SU-DHL-6 (cell line): ENCODE measurements around the gene IER3.
A peak's percentile ranks its signal among the peaks of the same experiment; 100 is the strongest.
"Not testable (repeated sequence)": the region's sequence is repeated elsewhere in the genome, so short reads cannot be mapped to it uniquely, and the experiment has no call there.

ENCODE experiments used
- H2AFZ ChIP-seq: fragments of 200-600 bp; sonication (generic); 2 replicates; pipeline ENCODE4 v1.6.1; 2014; ENCODE audit warnings: low read depth, mild to moderate bottlenecking, moderate library complexity, mixed read lengths, antibody characterized with exemption, low read length; ENCODE audit not compliant: severe bottlenecking
- H3F3A ChIP-seq: fragments of 200-600 bp; shearing (Covaris generic); 2 replicates; pipeline ENCODE4 v1.6.0; 2016; ENCODE audit warnings: antibody characterized with exemption, mild to moderate bottlenecking; ENCODE audit not compliant: insufficient read depth
- H3K27ac ChIP-seq: fragments of 200-600 bp; sonication (generic); 2 replicates; pipeline ENCODE4 v1.5.1; 2016; ENCODE audit warnings: low read depth, mild to moderate bottlenecking, low read length, moderate library complexity, mixed read lengths
- H3K27me3 ChIP-seq: fragments of 200-600 bp; sonication (generic), shearing (Covaris generic); 2 replicates; pipeline ENCODE4 v1.6.0; 2014; ENCODE audit warnings: mild to moderate bottlenecking, low read length
- H3K36me3 ChIP-seq: fragments of 200-600 bp; sonication (generic); 2 replicates; pipeline ENCODE4 v1.6.1; 2014; ENCODE audit warnings: mild to moderate bottlenecking, low read length, mixed read lengths
- H3K4me2 ChIP-seq: fragments of 300-600, 200-600 bp; shearing (Covaris generic), sonication (generic); 2 replicates; pipeline ENCODE4 v1.6.0; 2014; ENCODE audit warnings: low read length, low read depth, mild to moderate bottlenecking; ENCODE audit not compliant: poor library complexity, severe bottlenecking
- H3K4me3 ChIP-seq: fragments of 200-600 bp; sonication (generic); 2 replicates; pipeline ENCODE4 v1.5.1; 2014; ENCODE audit warnings: antibody characterized with exemption, low read length, mild to moderate bottlenecking, mixed read lengths; ENCODE audit not compliant: insufficient read depth, poor library complexity, severe bottlenecking
- H3K79me2 ChIP-seq: fragments of 200-600 bp; sonication (generic); 2 replicates; pipeline ENCODE4 v1.6.1; 2014; ENCODE audit warnings: mild to moderate bottlenecking, low read length, moderate library complexity; ENCODE audit not compliant: insufficient read depth
- H3K9ac ChIP-seq: fragments of 200-600 bp; sonication (generic); 2 replicates; pipeline ENCODE4 v1.7.0; 2014; ENCODE audit warnings: mild to moderate bottlenecking, low read length
- H3K9me2 ChIP-seq: fragments of 200-600 bp; sonication (generic); replicated peaks from 2 replicates; pipeline ENCODE4 v1.6.1; 2014; ENCODE audit warnings: low read length; ENCODE audit not compliant: insufficient read depth
- H3K9me3 ChIP-seq: fragments of 200-600 bp; sonication (generic); 2 replicates; pipeline ENCODE4 v1.6.1; 2014; ENCODE audit warnings: low read length, mixed read lengths; ENCODE audit not compliant: insufficient read depth
- H4K20me1 ChIP-seq: fragments of 200-600 bp; sonication (generic); 2 replicates; pipeline ENCODE4 v1.6.1; 2014; ENCODE audit warnings: low read depth, mild to moderate bottlenecking, antibody characterized with exemption, low read length, moderate library complexity, mixed read lengths
- CTCF ChIP-seq: fragments of 200-600 bp; sonication (generic); IDR thresholded peaks from one replicate; pipeline ENCODE4 v1.5.1; 2017; ENCODE audit warnings: antibody characterized with exemption, mild to moderate bottlenecking, low read length, moderate library complexity; ENCODE audit not compliant: insufficient read depth, poor library complexity, severe bottlenecking
- EZH2phosphoT487 ChIP-seq: fragments of 200-600 bp; sonication (generic), shearing (Covaris generic); conservative IDR thresholded peaks from 2 replicates; pipeline ENCODE4 v1.6.1; 2018; ENCODE audit warnings: mild to moderate bottlenecking, antibody characterized with exemption, low read length, moderate library complexity, mixed read lengths

Gene IER3

GRCh38 chr6:30725713-30726505 lies 18.4 kb downstream of the IER3 start:
- Histone ChIP-seq H3K36me3 (peaks cover 41% of the 10 kb centered on the region), H3K9me3 (no peaks in the 10 kb centered on the region), H3K9ac (no peak overlapping the region), H3K9me2 (no peaks in the 10 kb centered on the region), H4K20me1 (peaks cover 15% of the 10 kb centered on the region), H3K79me2 (peaks cover 36% of the 10 kb centered on the region), H3K27me3 (no peaks in the 10 kb centered on the region), H3K4me3 (no peak overlapping the region), H3K27ac (0 out of 2 replicates have a peak overlapping the region, but pooled peaks have one; percentile 2), H2AFZ (no peak overlapping the region), H3K4me2 (no peak overlapping the region), H3F3A (peaks cover 81% of the 10 kb centered on the region)
- TF ChIP-seq CTCF = no peak
- no peak for TF ChIP-seq EZH2phosphoT487

GRCh38 chr6:30724906-30725667 lies 19.3 kb downstream of the IER3 start:
- Histone ChIP-seq H3K27me3 (no peaks in the 10 kb centered on the region), H3K79me2 (peaks cover 44% of the 10 kb centered on the region), H3K9me3 (no peaks in the 10 kb centered on the region), H3K4me3 (no peak overlapping the region), H3K4me2 (no peak overlapping the region), H3K27ac (0 out of 2 replicates have a peak overlapping the region, but pooled peaks have one; percentile 2), H4K20me1 (peaks cover 15% of the 10 kb centered on the region), H3K36me3 (peaks cover 45% of the 10 kb centered on the region), H3F3A (peaks cover 88% of the 10 kb centered on the region), H3K9me2 (no peaks in the 10 kb centered on the region), H2AFZ (no peak overlapping the region), H3K9ac (no peak overlapping the region)
- TF ChIP-seq CTCF (no peak), EZH2phosphoT487 (no peak)

DNA sequence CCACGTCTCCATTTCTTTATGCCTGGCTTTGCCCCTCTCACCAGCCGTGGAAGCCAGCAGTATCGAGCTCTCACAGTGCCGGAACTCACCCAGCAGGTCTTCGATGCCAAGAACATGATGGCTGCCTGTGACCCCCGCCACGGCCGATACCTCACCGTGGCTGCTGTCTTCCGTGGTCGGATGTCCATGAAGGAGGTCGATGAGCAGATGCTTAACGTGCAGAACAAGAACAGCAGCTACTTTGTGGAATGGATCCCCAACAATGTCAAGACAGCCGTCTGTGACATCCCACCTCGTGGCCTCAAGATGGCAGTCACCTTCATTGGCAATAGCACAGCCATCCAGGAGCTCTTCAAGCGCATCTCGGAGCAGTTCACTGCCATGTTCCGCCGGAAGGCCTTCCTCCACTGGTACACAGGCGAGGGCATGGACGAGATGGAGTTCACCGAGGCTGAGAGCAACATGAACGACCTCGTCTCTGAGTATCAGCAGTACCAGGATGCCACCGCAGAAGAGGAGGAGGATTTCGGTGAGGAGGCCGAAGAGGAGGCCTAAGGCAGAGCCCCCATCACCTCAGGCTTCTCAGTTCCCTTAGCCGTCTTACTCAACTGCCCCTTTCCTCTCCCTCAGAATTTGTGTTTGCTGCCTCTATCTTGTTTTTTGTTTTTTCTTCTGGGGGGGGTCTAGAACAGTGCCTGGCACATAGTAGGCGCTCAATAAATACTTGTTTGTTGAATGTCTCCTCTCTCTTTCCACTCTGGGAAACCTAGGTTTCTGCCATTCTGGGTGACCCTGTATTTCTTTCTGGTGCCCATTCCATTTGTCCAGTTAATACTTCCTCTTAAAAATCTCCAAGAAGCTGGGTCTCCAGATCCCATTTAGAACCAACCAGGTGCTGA lies 20.3 kb downstream of the IER3 start:
- peaks cover 40% of the 10 kb centered on the region for H3K36me3 ChIP-seq
- H4K20me1 ChIP-seq = peaks cover 15% of the 10 kb centered on the region
- not testable (repeated sequence) for H3K9me3 ChIP-seq, H3K27ac ChIP-seq, H3K4me3 ChIP-seq, H3K9ac ChIP-seq, H3K27me3 ChIP-seq, H2AFZ ChIP-seq, H3K4me2 ChIP-seq, H3K9me2 ChIP-seq
- H3F3A ChIP-seq = peaks cover 87% of the 10 kb centered on the region
- H3K79me2 ChIP-seq = peaks cover 53% of the 10 kb centered on the region

GRCh38 chr6:30723159-30723842 lies 21.0 kb downstream of the IER3 start:
- H3K27me3 ChIP-seq, H2AFZ ChIP-seq, H3K4me3 ChIP-seq, H3K9me3 ChIP-seq, H3K9me2 ChIP-seq: not testable (repeated sequence)
- H3K9ac ChIP-seq = peak overlapping the region; percentile 99
- peaks cover 93% of the 10 kb centered on the region for H3F3A ChIP-seq
- peaks cover 15% of the 10 kb centered on the region for H4K20me1 ChIP-seq
- peaks cover 53% of the 10 kb centered on the region for H3K79me2 ChIP-seq
- H3K36me3 ChIP-seq = peaks cover 40% of the 10 kb centered on the region
- H3K4me2 ChIP-seq = peak overlapping the region; percentile 82
- H3K27ac ChIP-seq = peak overlapping the region; percentile 5
